DOHH2 (cell line): Measurements from ENCODE around the gene SCAMP1.

Source experiments
- EZH2phosphoT487 ChIP-seq: fragments of 200-600 bp; sonication (generic); IDR thresholded peaks from 2 replicates; pipeline ENCODE4 v1.6.1; 2017; ENCODE audit warnings: borderline replicate concordance, mild to moderate bottlenecking, antibody characterized with exemption, low read length, moderate library complexity, mixed read lengths
- TF ChIP-seq, protein P1 (sequence below): fragments of 200-600 bp; sonication (generic); IDR thresholded peaks from one replicate; pipeline ENCODE4 v1.5.1; 2014; ENCODE audit warnings: antibody characterized with exemption, mild to moderate bottlenecking, low read depth, low read length; ENCODE audit not compliant: poor library complexity, severe bottlenecking

DNA sequence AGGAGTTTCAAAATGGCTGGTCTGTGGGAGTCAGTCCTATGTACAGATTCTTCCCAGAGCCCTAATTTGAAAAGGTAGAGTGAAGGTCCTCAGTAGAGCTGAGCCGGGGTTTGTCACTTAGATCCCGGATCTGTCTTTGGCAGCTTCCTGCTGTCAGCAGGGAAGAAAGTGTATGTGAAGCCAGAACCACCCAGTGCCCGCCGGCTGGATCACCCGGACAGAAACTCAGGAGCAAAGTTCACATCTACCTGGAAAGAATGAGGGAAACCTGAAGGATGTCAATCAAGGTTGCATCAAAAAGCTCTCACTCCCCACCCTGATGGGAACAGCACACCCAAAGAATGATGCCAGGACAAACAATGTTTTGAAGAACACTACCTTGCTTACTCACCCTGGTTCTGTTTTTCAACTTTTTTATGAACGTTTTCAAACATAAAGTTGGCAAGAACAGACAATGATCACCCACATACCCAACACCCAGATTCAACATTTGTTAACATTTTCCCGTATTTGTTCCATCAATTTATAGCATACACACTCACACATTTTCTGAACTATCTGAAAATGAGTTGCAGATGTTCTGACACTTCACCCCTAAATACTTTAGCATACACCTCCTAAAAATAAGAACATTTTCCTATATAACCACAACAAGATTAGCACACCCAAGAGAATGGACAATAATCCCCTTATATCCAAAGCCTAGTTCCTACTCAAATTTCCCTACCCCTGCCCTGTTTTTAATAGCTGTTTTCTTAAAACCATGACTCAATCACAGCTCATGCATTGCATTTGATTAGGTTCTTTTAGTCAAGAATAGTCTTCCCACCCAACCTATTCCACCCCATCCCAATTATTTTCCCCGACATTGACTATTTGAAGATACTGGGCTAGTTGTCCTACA lies 154.3 kb downstream of the SCAMP1 start:
- TF ChIP-seq, protein P1, sequence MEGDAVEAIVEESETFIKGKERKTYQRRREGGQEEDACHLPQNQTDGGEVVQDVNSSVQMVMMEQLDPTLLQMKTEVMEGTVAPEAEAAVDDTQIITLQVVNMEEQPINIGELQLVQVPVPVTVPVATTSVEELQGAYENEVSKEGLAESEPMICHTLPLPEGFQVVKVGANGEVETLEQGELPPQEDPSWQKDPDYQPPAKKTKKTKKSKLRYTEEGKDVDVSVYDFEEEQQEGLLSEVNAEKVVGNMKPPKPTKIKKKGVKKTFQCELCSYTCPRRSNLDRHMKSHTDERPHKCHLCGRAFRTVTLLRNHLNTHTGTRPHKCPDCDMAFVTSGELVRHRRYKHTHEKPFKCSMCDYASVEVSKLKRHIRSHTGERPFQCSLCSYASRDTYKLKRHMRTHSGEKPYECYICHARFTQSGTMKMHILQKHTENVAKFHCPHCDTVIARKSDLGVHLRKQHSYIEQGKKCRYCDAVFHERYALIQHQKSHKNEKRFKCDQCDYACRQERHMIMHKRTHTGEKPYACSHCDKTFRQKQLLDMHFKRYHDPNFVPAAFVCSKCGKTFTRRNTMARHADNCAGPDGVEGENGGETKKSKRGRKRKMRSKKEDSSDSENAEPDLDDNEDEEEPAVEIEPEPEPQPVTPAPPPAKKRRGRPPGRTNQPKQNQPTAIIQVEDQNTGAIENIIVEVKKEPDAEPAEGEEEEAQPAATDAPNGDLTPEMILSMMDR, result no peak
- TF ChIP-seq EZH2phosphoT487, result no peak
